ENCODE measurements around the gene WDR88.

DNA sequence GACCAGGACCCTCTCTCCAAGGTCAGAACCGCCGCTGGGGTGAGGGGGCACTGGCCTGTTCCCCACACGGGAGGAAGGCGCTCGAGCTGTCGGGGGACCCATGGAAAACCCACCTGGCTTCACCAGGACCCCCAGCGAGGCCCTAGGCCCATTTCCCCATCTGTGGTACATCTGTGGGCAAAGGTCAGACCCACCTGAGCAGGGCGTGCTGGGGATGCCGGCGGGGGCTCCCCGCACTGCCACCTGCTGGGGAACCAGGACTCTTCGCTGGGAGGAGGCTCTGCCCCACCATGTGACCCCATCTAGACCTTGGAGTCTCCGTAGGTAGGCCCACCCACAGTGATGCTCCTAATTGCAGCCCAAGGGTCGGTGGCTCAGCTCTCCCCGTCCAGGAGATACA is 511 bp downstream of the WDR88 start:
- TF ChIP-seq, protein P1, sequence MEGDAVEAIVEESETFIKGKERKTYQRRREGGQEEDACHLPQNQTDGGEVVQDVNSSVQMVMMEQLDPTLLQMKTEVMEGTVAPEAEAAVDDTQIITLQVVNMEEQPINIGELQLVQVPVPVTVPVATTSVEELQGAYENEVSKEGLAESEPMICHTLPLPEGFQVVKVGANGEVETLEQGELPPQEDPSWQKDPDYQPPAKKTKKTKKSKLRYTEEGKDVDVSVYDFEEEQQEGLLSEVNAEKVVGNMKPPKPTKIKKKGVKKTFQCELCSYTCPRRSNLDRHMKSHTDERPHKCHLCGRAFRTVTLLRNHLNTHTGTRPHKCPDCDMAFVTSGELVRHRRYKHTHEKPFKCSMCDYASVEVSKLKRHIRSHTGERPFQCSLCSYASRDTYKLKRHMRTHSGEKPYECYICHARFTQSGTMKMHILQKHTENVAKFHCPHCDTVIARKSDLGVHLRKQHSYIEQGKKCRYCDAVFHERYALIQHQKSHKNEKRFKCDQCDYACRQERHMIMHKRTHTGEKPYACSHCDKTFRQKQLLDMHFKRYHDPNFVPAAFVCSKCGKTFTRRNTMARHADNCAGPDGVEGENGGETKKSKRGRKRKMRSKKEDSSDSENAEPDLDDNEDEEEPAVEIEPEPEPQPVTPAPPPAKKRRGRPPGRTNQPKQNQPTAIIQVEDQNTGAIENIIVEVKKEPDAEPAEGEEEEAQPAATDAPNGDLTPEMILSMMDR (conservative IDR thresholded peaks at IDR 0.05; ENCODE audit: low read length), result peak; percentile 55
- no peak for TF ChIP-seq EZH2phosphoT487 (IDR thresholded peaks at IDR 0.05; ENCODE audit: borderline replicate concordance, low read depth, low read length)

Data from OCI-LY7 (cell line).